ENCODE data around the gene PRDM12. TPM values are rescaled to one million over a fixed set of nuclear protein-coding genes. Genes with fewer than 3 reads are reported as not detected.

PRDM12 gene
- polyA plus RNA-seq, 1 of the 3 experiments (the other 2 are of a cell fraction) = 0.08 TPM

GRCh38 chr9:130732136-130732535 is 67.7 kb downstream of the PRDM12 start:
- H2AFZ ChIP-seq (ENCODE audit: low read depth) = no peak overlapping the region
- H3K9me3 ChIP-seq = no peaks in the 10 kb centered on the region
- 64% methylated on average over 2 of the region's 2 CpGs for WGBS (ENCODE audit: low lambda C conversion rate)
- no peak overlapping the region for H3K4me2 ChIP-seq
- H3K9me2 ChIP-seq = no peaks in the 10 kb centered on the region
- no peak overlapping the region; a peak in 1 of 4 replicates for H3K27ac ChIP-seq (ENCODE audit: low read depth in 2 of 2, low read length in 1 of 2)
- CTCF ChIA-PET = interaction anchor here (0.7 to 2.6 kb wide), 8 partner anchors 8 to 314 kb away, joined by 3 to 10 read pairs (median 4); no protein-coding TSS in a partner anchor
- H3K79me2 ChIP-seq (ENCODE audit: insufficient read depth) = peaks cover 65% of the 10 kb centered on the region
- H3F3A ChIP-seq (replicated peaks; ENCODE audit: insufficient read depth) = peaks cover 14% of the 10 kb centered on the region
- H4K20me1 ChIP-seq (ENCODE audit: insufficient read depth) = no peaks in the 10 kb centered on the region
- TF ChIP-seq ELF1 (IDR thresholded peaks at IDR 0.05) (no peak), CTCF (IDR thresholded peaks at IDR 0.05) (peak; percentile 26; the same call in 1 of the 2 replicates)
- DNase-seq = peak; percentile 44
- POLR2A ChIA-PET = no interaction called here
- peaks cover 0 to 7% of the 10 kb centered on the region in 2 experiments; a peak in 1 of 4 replicates for H3K4me1 ChIP-seq (ENCODE audit: control insufficient read depth in 1 of 2, insufficient read depth in 2 of 2, low read depth in 1 of 2, low read length in 1 of 2)
- H3K4me3 ChIP-seq (ENCODE audit: low read depth in 2 of 2, low read length in 1 of 2) = no peak overlapping the region
- no peaks in the 10 kb centered on the region for H3K27me3 ChIP-seq (ENCODE audit: insufficient read depth)
- no peak overlapping the region for H3K9ac ChIP-seq
- no peaks in the 10 kb centered on the region for H3K36me3 ChIP-seq (replicated peaks in 1 of 2; ENCODE audit: control insufficient read depth in 1 of 2, insufficient read depth in 2 of 2, low read length in 1 of 2)

Small RNAs within 50 kb of the gene (small RNA-seq; reads per million reads assigned to genes)
- 0 reads per million in 7 experiments for gene AL359092.1
- 0 to 0.20 (median 0) reads per million in 7 experiments for gene MIR6856

Other genes starting within 250 kb of the PRDM12 start
- 0.49 and 0.59 TPM in 2 replicates for gene ASS1, start 219.6 kb upstream of the PRDM12 start, polyA plus RNA-seq (2012; rRNA removed)
- gene FUBP3, start 85.0 kb upstream of the PRDM12 start, polyA plus RNA-seq (2012; rRNA removed) = 55.1 and 58.3 TPM in 2 replicates
- gene EXOSC2, start 29.2 kb downstream of the PRDM12 start, polyA plus RNA-seq (2012; rRNA removed) = 28.7 and 36.8 TPM in 2 replicates
- gene ABL1, start 170.7 kb downstream of the PRDM12 start, polyA plus RNA-seq (2012; rRNA removed) = 23.5 and 24.6 TPM in 2 replicates
- not detected in 2 replicates for gene QRFP, start 232.2 kb downstream of the PRDM12 start, polyA plus RNA-seq (2012; rRNA removed)

All from SK-N-SH (cell line).